ENCODE results near the gene APBB3.

The APBB3 gene

GRCh38 chr5:140573683-140574082 is 9.3 kb upstream of the APBB3 start:
- peaks cover 33 to 40% of the 10 kb centered on the region in 2 experiments for H3K4me1 ChIP-seq (ENCODE audit: control insufficient read depth in 1 of 2, insufficient read depth in 1 of 2, low read depth in 1 of 2, low read length in 1 of 2)
- TF ChIP-seq CTCF (IDR thresholded peaks at IDR 0.05), result no peak

GRCh38 chr5:140571105-140571504 is 6.7 kb upstream of the APBB3 start:
- H3K9me3 ChIP-seq, result no peaks in the 10 kb centered on the region
- H3K4me1 ChIP-seq (ENCODE audit: control insufficient read depth in 1 of 2, insufficient read depth in 1 of 2, low read depth in 1 of 2, low read length in 1 of 2), result peaks cover 24 to 36% of the 10 kb centered on the region in 2 experiments
- H3K4me3 ChIP-seq (ENCODE audit: low read depth in 1 of 2, low read length in 1 of 2), result no peak overlapping the region
- H3K27me3 ChIP-seq, result no peaks in the 10 kb centered on the region
- H3K27ac ChIP-seq, result peak overlapping the region; percentile 94
- H3K36me3 ChIP-seq, result peaks cover 5% of the 10 kb centered on the region
- TF ChIP-seq CTCF (IDR thresholded peaks at IDR 0.05), result no peak

More at GRCh38 chr5:140573683-140574082, 9.3 kb upstream of the APBB3 start:
- Histone ChIP-seq H3K4me3 (ENCODE audit: low read depth in 1 of 2, low read length in 1 of 2) (no peak overlapping the region), H3K27ac (peak overlapping the region; percentile 18), H3K9me3 (no peaks in the 10 kb centered on the region), H3K27me3 (no peaks in the 10 kb centered on the region), H3K36me3 (no peaks in the 10 kb centered on the region)

- no peaks in the 10 kb centered on the region for H3K27me3 ChIP-seq
- peak overlapping the region; percentile 94 for H3K27ac ChIP-seq
Measured at GRCh38 chr5:140570488-140570887, 6.1 kb upstream of the APBB3 start.

GRCh38 chr5:140570058-140570457 is 5.7 kb upstream of the APBB3 start:
- no peaks in the 10 kb centered on the region for H3K9me3 ChIP-seq
- peak overlapping the region; percentile 94 for H3K27ac ChIP-seq
- peaks cover 5% of the 10 kb centered on the region for H3K36me3 ChIP-seq
- H3K27me3 ChIP-seq, result no peaks in the 10 kb centered on the region
- no peak for TF ChIP-seq CTCF (IDR thresholded peaks at IDR 0.05)
- no peak overlapping the region for H3K4me3 ChIP-seq (ENCODE audit: low read depth in 1 of 2, low read length in 1 of 2)
- H3K4me1 ChIP-seq (ENCODE audit: control insufficient read depth in 1 of 2, insufficient read depth in 1 of 2, low read depth in 1 of 2, low read length in 1 of 2), result peaks cover 20 to 37% of the 10 kb centered on the region in 2 experiments

More at GRCh38 chr5:140570488-140570887, 6.1 kb upstream of the APBB3 start:
- H3K4me3 ChIP-seq (ENCODE audit: low read depth in 1 of 2, low read length in 1 of 2), result no peak overlapping the region
- H3K36me3 ChIP-seq, result peaks cover 5% of the 10 kb centered on the region
- H3K4me1 ChIP-seq (ENCODE audit: control insufficient read depth in 1 of 2, insufficient read depth in 1 of 2, low read depth in 1 of 2, low read length in 1 of 2), result peaks cover 20 to 37% of the 10 kb centered on the region in 2 experiments
- no peak for TF ChIP-seq CTCF (IDR thresholded peaks at IDR 0.05)
- H3K9me3 ChIP-seq, result no peaks in the 10 kb centered on the region

- Histone ChIP-seq H3K27ac (peak overlapping the region; percentile 94), H3K36me3 (peaks cover 5% of the 10 kb centered on the region), H3K4me3 (ENCODE audit: low read depth in 1 of 2, low read length in 1 of 2) (peak overlapping the region in 1 of 2 experiments; percentile 30), H3K9me3 (no peaks in the 10 kb centered on the region), H3K27me3 (no peaks in the 10 kb centered on the region), H3K4me1 (ENCODE audit: control insufficient read depth in 1 of 2, insufficient read depth in 1 of 2, low read depth in 1 of 2, low read length in 1 of 2) (peaks cover 23 to 41% of the 10 kb centered on the region in 2 experiments)
- TF ChIP-seq CTCF (IDR thresholded peaks at IDR 0.05), result no peak
Measured at GRCh38 chr5:140569197-140569596, 4.8 kb upstream of the APBB3 start.

Measured in neutrophil (primary cell).